T-helper 2 cell treated with Interferon-gamma antibody and Interleukin-4, amounts not matched to agents 100 ng/mL and 5 ng/mL, for 36 hours (primary cell): ENCODE measurements around the gene PLEKHG5. TPM values are rescaled to one million over a fixed set of nuclear protein-coding genes. Genes with fewer than 3 reads are reported as not detected.

ENCODE experiments used
- intact Hi-C: fragments of 100-400 bp; cut with micrococcal nuclease; formaldehyde crosslinking; loops from one replicate; pipeline ENCODE4 v1.15.1; 2023
- total RNA-seq: library from RNA; stranded (reverse); gene quantifications from 2 replicates; pipeline ENCODE4 v1.2.3, GENCODE V29; 2022

PLEKHG5 gene
- total RNA-seq, 1 donor from 2014 or later: 1.4 TPM

DNA sequence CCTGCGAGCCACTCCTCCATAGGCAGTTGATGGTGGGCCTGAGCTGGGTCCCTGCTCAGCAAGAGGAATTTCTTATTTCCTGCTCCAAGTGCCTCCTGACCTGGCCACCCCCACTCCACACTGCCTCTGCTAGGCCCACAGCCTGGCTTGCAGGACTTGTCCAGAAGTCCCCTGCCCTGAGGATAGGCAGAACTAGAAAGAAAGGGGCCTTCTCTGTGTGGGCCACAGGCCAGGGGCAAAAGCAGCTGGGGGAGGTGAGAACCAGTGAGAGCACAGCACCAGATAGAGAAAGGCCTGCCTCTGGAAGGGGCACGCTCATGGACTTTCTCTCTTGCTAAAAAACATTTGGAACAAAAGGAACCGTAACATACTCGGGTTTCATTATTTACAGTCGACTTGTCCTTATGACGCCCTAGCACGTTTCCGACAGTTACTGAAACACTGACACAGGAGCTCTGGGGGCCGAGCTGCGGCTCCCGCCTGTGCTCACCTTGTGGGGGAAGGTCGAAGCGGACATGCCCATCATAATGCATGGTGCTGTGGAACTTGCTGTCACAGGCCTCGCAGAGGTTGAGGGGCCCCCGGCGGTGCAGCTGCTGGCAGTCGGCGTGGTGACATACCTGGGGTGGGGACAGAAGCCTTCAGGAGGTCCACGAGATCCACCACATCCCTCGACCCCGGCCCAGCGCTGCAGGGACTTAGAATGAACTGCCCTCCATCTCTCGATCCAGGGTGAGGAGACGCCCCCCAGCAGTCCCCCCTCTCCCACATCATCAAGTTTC is 14.2 kb downstream of the PLEKHG5 start:
- intact Hi-C loops: no loop called here

- intact Hi-C loops: no loop called here
These were observed 15.0 kb downstream of the PLEKHG5 start for GRCh38 chr1:6476483-6476882.

- intact Hi-C loops: loop anchor here (1.0 kb wide), 2 partner anchors 30 to 229 kb away; no protein-coding TSS in a partner anchor
These were observed 15.9 kb downstream of the PLEKHG5 start for GRCh38 chr1:6475381-6476133.

GRCh38 chr1:6474815-6475282 is 16.6 kb downstream of the PLEKHG5 start:
- intact Hi-C loops: loop anchor here (1.0 kb wide), 2 partner anchors 30 to 229 kb away; no protein-coding TSS in a partner anchor

DNA sequence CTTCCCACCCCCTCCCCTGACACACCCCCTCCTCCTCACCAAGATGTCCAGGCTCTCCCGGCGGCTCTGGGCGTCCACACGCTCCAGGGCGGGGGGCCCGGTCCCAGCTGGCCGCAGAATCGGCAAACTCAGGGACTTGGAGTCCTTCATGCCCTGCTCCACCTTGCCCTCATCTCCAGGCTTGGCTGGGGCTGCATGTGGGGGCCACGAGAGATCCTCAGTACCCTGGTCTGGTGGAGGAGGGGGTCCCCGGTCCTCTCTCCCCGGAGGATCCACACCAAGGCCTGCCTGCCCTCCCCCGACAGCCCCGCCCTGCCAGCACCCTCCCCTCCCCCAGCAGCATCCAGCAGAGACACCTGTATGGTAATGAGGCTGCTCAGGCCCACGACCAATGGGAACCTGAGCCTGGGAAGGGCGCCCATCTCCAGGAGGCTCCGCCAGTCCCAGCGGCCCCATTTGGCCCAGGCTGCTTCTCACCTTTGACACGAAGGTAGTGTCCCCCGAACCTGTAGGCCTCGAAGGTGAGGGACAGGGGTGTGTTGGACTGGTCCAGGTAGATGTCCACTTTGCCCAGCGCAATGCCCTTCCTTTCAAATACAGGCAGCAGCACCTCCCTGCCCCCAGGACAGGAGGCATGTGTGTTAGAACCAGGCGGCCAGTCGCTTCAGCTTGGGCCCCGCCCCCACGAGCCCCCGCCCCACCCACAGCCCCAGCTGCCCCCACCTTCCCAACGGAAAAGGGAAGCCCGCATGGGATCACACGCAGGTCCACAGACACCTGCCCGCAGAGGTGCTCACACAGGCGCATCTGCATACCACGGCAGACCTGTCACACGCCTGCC is 17.3 kb downstream of the PLEKHG5 start:
- intact Hi-C loops: no loop called here

DNA sequence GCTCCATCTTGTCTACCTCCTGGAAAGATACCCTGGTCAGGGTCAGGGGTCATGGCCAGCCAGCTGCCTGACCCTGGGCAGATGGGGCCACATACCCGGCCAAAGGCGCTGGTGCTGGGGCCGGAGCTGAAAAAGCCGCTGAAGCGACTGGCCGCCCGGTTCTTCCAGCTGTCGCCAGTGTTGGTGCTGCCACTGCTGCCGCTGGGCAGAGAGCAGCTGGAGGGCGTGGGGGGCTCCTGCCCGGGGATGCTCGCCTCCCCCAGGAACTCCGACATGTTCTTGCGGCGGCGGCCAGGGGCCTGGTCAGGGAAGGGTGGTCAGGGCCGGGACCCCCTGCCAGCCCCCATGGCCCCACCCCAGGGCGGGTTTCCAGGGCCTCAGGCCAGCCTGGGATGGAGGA is 18.3 kb downstream of the PLEKHG5 start:
- intact Hi-C loops: no loop called here

GRCh38 chr1:6472391-6472790 is 19.1 kb downstream of the PLEKHG5 start:
- intact Hi-C loops: no loop called here

- intact Hi-C loops: no loop called here
These were observed 19.5 kb downstream of the PLEKHG5 start for GRCh38 chr1:6471970-6472368.

DNA sequence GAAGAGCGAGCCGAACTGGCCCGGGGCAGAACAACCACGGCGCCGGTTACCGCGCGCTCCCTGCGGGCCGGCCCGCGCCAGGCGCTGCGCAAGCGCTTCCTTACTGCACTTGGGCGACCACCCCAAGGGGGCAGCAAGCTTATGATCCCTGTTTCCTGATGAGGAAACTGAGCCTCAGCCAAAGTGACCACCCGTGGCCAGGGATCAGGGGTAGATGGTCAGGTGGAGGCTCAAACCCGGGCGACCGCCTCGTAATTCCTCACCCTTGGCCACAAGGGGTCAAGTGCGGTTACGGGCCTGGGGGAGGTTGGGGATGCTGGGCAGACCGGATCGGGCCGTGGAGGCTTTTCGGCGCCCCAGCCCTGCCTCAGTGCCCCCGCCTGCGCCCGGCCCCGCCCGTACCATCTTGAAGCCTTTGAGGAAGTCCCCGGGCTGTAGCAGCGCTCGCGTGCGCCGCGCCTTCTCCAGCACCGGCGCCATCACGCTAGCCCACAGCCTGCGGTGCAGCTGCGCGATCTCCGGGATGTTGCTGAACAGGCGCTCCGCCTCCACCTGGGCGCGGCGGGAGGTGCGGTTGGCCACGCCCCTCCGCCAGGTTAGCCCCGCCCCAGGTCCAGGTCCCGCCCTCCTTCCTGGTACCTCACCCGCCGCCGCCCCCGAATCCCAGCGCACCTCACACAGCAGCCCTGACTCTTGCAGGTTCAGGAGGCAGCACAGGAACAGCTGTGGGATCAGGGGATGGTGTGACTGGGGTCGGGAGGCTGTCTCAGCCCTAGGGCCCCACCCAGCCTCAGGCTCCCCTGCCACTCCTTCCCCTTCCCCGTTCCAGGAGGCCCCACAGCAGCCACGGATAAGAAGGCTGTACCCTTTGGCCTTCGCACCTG is 20.1 kb downstream of the PLEKHG5 start:
- intact Hi-C loops: no loop called here

DNA sequence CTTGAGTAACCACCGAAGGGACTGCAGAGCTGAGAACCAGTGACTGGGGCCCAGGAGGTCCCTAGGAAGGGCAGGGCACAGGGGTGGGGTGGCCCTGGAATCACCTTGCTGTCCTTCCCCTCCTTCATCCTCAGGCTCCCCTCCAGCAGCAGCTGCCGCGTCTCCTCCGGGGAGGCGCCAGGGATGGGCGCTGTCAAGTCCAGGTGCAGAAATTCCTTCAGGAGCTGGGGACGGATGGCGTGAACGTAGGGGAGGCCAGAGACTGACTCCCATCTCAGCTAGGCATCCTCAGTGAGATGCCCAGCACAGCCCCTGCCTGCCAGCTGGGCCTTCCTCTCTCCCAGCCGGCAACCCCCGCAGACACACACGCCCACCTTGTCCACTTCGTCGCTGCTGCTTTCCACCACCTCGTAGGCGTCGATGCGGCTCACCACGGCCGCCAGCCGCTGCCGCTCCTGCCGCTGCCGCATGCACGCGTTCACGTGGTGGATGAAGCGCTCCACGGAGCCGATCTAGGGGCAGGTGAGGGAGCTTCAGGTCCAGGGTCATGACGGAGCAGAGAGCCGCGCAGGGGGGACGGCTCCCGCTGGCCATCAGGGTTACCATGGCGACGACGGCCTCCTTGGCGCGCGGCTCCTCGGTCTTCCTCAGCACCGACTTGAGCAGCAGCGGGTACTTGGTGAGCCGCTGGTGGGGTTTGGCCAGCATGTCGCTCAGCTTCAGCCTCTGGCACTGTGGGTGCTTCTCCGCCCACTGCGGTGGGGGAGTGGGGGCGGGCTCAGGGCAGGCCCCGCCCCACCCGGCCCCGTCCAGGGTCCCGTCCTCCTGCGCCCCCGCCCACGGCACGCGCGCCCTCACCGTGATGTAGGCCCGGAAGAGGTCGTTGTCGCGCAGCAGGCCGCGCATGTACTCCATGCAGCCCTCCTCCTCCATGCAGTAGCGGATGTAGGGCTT is 21.1 kb downstream of the PLEKHG5 start:
- intact Hi-C loops: no loop called here

GRCh38 chr1:6468729-6469461 is 22.6 kb downstream of the PLEKHG5 start:
- intact Hi-C loops: no loop called here

DNA sequence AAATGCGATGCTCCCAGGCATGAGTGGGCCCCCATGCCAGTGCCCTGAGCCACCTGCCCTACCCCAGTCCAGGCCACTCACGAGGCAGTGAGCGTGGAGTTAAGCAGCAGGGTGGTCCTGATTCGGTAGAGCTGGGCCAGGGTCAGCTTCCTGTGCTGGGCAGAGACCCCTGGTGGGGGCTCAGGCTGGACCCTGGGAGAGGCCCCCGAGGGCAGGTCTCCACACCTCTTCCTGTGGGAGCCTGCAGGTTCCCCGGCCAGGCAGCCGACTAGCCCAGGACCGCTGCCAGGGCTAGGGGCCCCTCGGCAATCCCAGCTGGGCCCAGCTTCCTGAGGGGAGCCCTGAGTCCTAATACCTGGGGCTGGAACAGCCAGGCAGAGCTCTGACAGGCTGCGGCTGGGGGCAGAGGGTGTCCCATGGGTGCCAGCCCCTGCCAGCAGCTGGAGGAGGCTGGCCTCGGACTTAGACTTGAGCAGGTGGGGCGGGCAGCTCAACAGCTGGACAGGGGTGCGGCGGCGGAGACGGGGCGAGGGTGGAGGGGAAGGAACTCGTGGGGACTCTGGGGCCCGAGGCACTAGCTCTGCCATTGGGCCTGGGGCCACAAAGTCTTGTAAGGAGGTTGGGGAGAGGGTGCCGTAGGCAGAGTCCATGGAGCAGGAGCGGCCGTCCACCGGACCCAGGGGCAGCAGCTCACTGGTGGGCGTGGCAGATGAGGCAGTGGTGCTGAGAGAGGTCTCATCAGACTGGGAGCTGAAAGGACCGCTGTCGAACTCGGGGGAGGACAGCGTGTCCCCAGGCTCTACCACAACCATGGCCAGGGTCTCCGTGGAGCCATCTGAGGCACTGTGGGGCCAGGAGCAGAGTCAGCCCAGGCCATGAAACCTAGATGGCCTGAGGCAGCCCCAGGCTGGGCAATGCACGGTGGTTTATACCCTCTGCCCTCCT is 23.5 kb downstream of the PLEKHG5 start:
- intact Hi-C loops: loop anchor here (2.0 kb wide), 1 partner anchor 27 kb away; no protein-coding TSS in a partner anchor

GRCh38 chr1:6467224-6467623 is 24.2 kb downstream of the PLEKHG5 start:
- intact Hi-C loops: loop anchor here (2.0 kb wide), 1 partner anchor 26 kb away; no protein-coding TSS in a partner anchor

DNA sequence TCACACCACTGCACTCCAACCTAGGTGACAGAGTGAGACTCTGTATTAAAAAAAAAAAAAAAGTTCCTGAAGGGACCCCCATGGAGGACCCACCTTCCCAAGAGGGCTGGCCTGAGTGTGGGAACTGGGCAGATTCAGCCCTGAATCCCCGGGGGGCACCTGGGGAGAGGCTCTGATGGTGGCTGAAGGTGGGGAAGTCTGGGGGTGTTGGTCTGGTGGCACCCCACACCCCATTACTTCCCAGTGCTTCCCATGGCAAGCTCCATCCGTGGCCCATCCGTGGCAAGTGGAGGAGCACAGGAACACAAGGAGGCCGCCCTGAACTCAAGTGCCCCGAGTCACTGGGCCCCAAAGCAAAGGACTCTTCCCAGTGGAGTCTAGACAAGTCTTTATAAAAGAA is 24.7 kb downstream of the PLEKHG5 start:
- intact Hi-C loops: loop anchor here (2.0 kb wide), 1 partner anchor 26 kb away; no protein-coding TSS in a partner anchor

- intact Hi-C loops: loop anchor here (2.0 kb wide), 1 partner anchor 25 kb away; no protein-coding TSS in a partner anchor
These were observed 25.4 kb downstream of the PLEKHG5 start, which contains the start of gene TNFRSF25 for GRCh38 chr1:6466023-6466422. TSS of gene TNFRSF25 (minus strand) at chr1:6466173. CDS start at chr1:6466107, 66 bp downstream.

DNA sequence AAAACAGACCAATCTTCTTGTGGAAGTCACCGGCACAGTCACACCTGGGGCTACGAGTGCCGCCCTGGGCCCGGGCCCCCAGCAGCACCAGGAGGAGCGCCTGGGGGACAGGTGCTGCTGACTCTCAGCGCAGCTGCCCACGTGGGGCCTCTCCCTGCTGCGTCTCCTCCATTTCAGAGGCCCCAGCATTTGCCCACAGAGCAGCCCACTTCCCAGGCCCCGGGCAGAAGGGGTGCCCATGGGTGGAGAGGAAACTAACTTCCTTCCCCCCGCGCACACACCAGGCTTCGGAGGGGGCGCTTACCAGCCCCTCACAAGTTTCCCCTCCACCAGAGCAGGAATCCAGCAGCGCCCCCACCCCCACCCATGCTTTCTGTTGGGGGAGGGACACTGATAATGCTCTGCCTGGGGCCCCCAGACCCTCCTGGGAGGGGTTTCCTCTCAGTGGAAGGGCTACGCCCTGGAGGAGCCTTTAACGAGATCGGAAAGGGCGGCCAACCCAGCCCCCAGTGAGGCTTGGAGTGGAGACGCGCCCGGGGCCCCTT is 25.9 kb downstream of the PLEKHG5 start:
- intact Hi-C loops: loop anchor here (2.0 kb wide), 1 partner anchor 25 kb away; no protein-coding TSS in a partner anchor

- intact Hi-C loops: loop anchor here (1.0 kb wide), 1 partner anchor 20 kb away; no protein-coding TSS in a partner anchor
These were observed 26.6 kb downstream of the PLEKHG5 start for GRCh38 chr1:6464915-6465314.
